Fibroblast of mammary gland (primary cell): ENCODE data around the gene OXCT1.

Source experiments
- DNase-seq: peaks from one replicate; pipeline ENCODE4 v3.0.0-alpha.2; 2010; ENCODE audit warnings: low read depth
- H3K4me3 ChIP-seq: 2 replicates; pipeline ENCODE4 v1.5.1; 2011; ENCODE audit warnings: low read depth, mild to moderate bottlenecking, low read length, moderate library complexity; ENCODE audit not compliant: control insufficient read depth
- CTCF ChIP-seq: conservative IDR thresholded peaks from 2 replicates; pipeline ENCODE4 v1.5.1; 2011; ENCODE audit warnings: low read depth, low read length, inconsistent platforms; ENCODE audit not compliant: control insufficient read depth, insufficient read depth

The OXCT1 gene

GRCh38 chr5:41896230-41896629, 26.0 kb upstream of the OXCT1 start:
- TF ChIP-seq CTCF = no peak
- DNase-seq = no peak
- no peak overlapping the region for H3K4me3 ChIP-seq

GRCh38 chr5:41893074-41893851, 23.0 kb upstream of the OXCT1 start:
- no peak for TF ChIP-seq CTCF

GRCh38 chr5:41892031-41892430, 21.8 kb upstream of the OXCT1 start:
- no peak overlapping the region for H3K4me3 ChIP-seq
- DNase-seq = no peak
- TF ChIP-seq CTCF = no peak

More at GRCh38 chr5:41893074-41893851, 23.0 kb upstream of the OXCT1 start:
- H3K4me3 ChIP-seq = no peak overlapping the region
- no peak for DNase-seq

GRCh38 chr5:41891066-41891707, 21.0 kb upstream of the OXCT1 start:
- H3K4me3 ChIP-seq = no peak overlapping the region
- no peak for TF ChIP-seq CTCF
- DNase-seq = no peak

GRCh38 chr5:41885286-41885685, 15.1 kb upstream of the OXCT1 start:
- no peak for TF ChIP-seq CTCF
- no peak for DNase-seq
- H3K4me3 ChIP-seq = no peak overlapping the region

GRCh38 chr5:41883936-41884335, 13.7 kb upstream of the OXCT1 start:
- no peak for TF ChIP-seq CTCF
- H3K4me3 ChIP-seq = no peak overlapping the region
- no peak for DNase-seq
